ENCODE measurements around the gene VPS9D1.

DNA sequence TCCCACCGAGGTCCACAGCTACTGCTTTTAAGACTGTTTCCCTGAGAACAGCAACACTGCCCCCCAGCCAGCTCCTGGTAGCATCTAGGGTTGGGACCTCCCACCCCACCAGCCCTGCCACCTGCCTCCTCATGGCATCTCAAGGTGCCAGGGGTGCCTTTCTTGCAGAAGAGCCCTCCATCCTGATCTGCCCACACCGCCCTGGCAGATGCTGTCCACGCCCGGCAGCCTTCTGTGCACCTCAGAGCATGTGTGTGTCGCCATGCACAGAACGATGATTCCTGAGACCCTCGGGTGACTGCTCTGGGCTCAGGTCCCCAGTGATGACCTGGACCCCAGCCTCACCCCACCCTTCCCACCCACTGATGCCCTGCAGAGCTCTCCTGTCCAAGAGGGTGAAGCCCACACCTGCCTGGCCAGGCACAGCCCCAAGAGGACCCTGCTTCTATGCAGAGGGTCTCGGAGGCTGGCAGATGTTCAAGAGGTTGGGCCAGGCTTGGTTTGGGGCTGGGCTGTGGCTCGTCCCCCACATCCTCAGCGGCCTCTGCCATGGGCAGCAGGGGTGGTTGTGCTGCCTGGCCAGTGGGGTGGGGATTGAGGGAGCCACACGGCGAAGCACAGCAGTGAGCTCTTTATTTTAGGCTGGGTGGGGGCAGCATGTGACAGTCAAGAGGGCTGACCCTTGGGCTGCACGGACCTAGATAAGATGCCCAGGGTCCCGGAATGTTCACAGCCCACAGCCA is 14.0 kb downstream of the VPS9D1 start:
- TF ChIP-seq, protein P1, sequence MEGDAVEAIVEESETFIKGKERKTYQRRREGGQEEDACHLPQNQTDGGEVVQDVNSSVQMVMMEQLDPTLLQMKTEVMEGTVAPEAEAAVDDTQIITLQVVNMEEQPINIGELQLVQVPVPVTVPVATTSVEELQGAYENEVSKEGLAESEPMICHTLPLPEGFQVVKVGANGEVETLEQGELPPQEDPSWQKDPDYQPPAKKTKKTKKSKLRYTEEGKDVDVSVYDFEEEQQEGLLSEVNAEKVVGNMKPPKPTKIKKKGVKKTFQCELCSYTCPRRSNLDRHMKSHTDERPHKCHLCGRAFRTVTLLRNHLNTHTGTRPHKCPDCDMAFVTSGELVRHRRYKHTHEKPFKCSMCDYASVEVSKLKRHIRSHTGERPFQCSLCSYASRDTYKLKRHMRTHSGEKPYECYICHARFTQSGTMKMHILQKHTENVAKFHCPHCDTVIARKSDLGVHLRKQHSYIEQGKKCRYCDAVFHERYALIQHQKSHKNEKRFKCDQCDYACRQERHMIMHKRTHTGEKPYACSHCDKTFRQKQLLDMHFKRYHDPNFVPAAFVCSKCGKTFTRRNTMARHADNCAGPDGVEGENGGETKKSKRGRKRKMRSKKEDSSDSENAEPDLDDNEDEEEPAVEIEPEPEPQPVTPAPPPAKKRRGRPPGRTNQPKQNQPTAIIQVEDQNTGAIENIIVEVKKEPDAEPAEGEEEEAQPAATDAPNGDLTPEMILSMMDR (IDR thresholded peaks at IDR 0.05; ENCODE audit: low read depth, low read length, missing input control): no peak
- TF ChIP-seq SP1 (IDR thresholded peaks at IDR 0.05) (no peak), EGR1 (IDR thresholded peaks at IDR 0.05; ENCODE audit: low read depth in 2 of 2) (no peak)

Measured in liver (tissue), 3 donors.